Thoracic aorta (tissue), 2 donors: Measurements from ENCODE around the gene DAGLB. TPM values are rescaled to one million over a fixed set of nuclear protein-coding genes. Genes with fewer than 3 reads are reported as not detected.

ENCODE experiments used
- ATAC-seq: fragments of 150-250 bp; one replicate; pipeline ENCODE4 v1.8.0; 2017; ENCODE audit warnings: low read depth; ENCODE audit not compliant: insufficient number of reproducible peaks, low FRiP score
- DNase-seq: peaks from one replicate; pipeline ENCODE4 v3.0.0-alpha.2; 2020; ENCODE audit warnings: low spot score
- H3K27ac ChIP-seq, 2 donors: fragments of 200-600 bp; sonication (generic); 1 replicate in 1 of 2; 2 replicates in 1 of 2; pipeline ENCODE4 v1.5.1; 2016; ENCODE audit warnings: mild to moderate bottlenecking in 2 of 2, moderate library complexity in 2 of 2
- H3K27me3 ChIP-seq: fragments of 200-600 bp; sonication (generic); replicated peaks from 2 replicates; pipeline ENCODE4 v1.6.0; 2016; ENCODE audit warnings: mild to moderate bottlenecking; ENCODE audit not compliant: insufficient read depth
- H3K36me3 ChIP-seq: fragments of 200-600 bp; sonication (generic); one replicate; pipeline ENCODE4 v1.5.1; 2016
- H3K4me1 ChIP-seq, 2 donors: fragments of 200-600 bp; sonication (generic); 1 replicate in 1 of 2; 2 replicates in 1 of 2; pipeline versions ENCODE4 v1.5.1 to v1.6.0; 2016; ENCODE audit warnings: low read depth in 2 of 2, mild to moderate bottlenecking in 1 of 2; ENCODE audit not compliant: control insufficient read depth in 1 of 2
- H3K4me3 ChIP-seq: fragments of 200-600 bp; sonication (generic); 2 replicates; pipeline ENCODE4 v1.5.1; 2016; ENCODE audit warnings: mild to moderate bottlenecking
- H3K9me3 ChIP-seq: fragments of 200-600 bp; sonication (generic); 2 replicates; pipeline ENCODE4 v1.5.1; 2016
- CTCF ChIP-seq: fragments of 200-600 bp; sonication (generic); IDR thresholded peaks from one replicate; pipeline ENCODE4 v1.5.1; 2019; ENCODE audit warnings: antibody characterized with exemption
- total RNA-seq, 2 donors: library from RNA; depleted of rRNA; stranded (reverse); fragments of >200 nt; gene quantifications; one replicate each; pipeline versions ENCODE4 v1.1.0 to v1.2.3, GENCODE V29; 2016

Gene DAGLB
- total RNA-seq, 2 donors from 2014 or later, result 16.5 to 28.6 TPM

GRCh38 chr7:6387734-6388294 is 59.9 kb downstream of the DAGLB start:
- H3K4me3 ChIP-seq, result no peak overlapping the region
- peaks cover 42 to 44% of the 10 kb centered on the region in 2 donors for H3K4me1 ChIP-seq
- H3K27ac ChIP-seq, result no peak overlapping the region
- peaks cover 25% of the 10 kb centered on the region for H3K36me3 ChIP-seq
- no peak for DNase-seq
- no peak for ATAC-seq
- no peaks in the 10 kb centered on the region for H3K9me3 ChIP-seq
- no peaks in the 10 kb centered on the region for H3K27me3 ChIP-seq
- TF ChIP-seq CTCF, result no peak

GRCh38 chr7:6386779-6387178 is 61.0 kb downstream of the DAGLB start:
- no peaks in the 10 kb centered on the region for H3K27me3 ChIP-seq
- no peak for TF ChIP-seq CTCF
- no peak overlapping the region for H3K4me3 ChIP-seq
- H3K27ac ChIP-seq, result peak overlapping the region in 1 of 2 donors; percentile 62
- peaks cover 51 to 52% of the 10 kb centered on the region in 2 donors for H3K4me1 ChIP-seq
- DNase-seq (no peak), ATAC-seq (no peak)
- H3K36me3 ChIP-seq, result peaks cover 22% of the 10 kb centered on the region
- H3K9me3 ChIP-seq, result no peaks in the 10 kb centered on the region

- Histone ChIP-seq H3K36me3 (peaks cover 15% of the 10 kb centered on the region), H3K27me3 (no peaks in the 10 kb centered on the region), H3K9me3 (no peaks in the 10 kb centered on the region), H3K27ac (peak overlapping the region; percentile 3 to 62), H3K4me1 (peaks cover 54 to 57% of the 10 kb centered on the region in 2 donors), H3K4me3 (no peak overlapping the region)
- ATAC-seq, result no peak
- no peak for DNase-seq
- TF ChIP-seq CTCF, result no peak
Measured at GRCh38 chr7:6385909-6386560, 61.7 kb downstream of the DAGLB start.

- peak; percentile 95 for ATAC-seq
- no peak for TF ChIP-seq CTCF
- Histone ChIP-seq H3K27ac (peak overlapping the region; percentile 3 to 62), H3K4me1 (peaks cover 60 to 65% of the 10 kb centered on the region in 2 donors), H3K27me3 (no peaks in the 10 kb centered on the region), H3K36me3 (peaks cover 15% of the 10 kb centered on the region), H3K9me3 (no peaks in the 10 kb centered on the region), H3K4me3 (peak overlapping the region; percentile 40)
- DNase-seq, result no peak
Measured at GRCh38 chr7:6385110-6385781, 62.5 kb downstream of the DAGLB start.

- H3K9me3 ChIP-seq, result no peaks in the 10 kb centered on the region
- TF ChIP-seq CTCF, result no peak
- peaks cover 60 to 74% of the 10 kb centered on the region in 2 donors for H3K4me1 ChIP-seq
- H3K36me3 ChIP-seq, result peaks cover 15% of the 10 kb centered on the region
- H3K4me3 ChIP-seq, result no peak overlapping the region
- DNase-seq (no peak), ATAC-seq (no peak)
- peak overlapping the region; percentile 23 to 62 for H3K27ac ChIP-seq
- no peaks in the 10 kb centered on the region for H3K27me3 ChIP-seq
Measured at GRCh38 chr7:6384327-6384726, 63.4 kb downstream of the DAGLB start.
